Heart left ventricle (tissue), 16 donors: ENCODE results near the gene KCNQ1. TPM values are rescaled to one million over a fixed set of nuclear protein-coding genes. Genes with fewer than 3 reads are reported as not detected.

ENCODE experiments used
- ATAC-seq, 4 donors: fragments of 200-7000 bp; cut with Tn5 transposase; one replicate each; pipeline ENCODE4 v1.9.1; 2020 to 2022; ENCODE audit warnings: moderate library complexity in 4 of 4, mild to moderate bottlenecking in 3 of 4, moderate number of reproducible peaks in 1 of 4
- DNase-seq, 5 donors: peaks; one replicate each; pipeline ENCODE4 v3.0.0-alpha.2; 2020
- H3K27ac ChIP-seq, 12 donors: fragments of 200-600 bp; sonication (generic) in 4 of 12; one replicate each; pipeline versions ENCODE4 v1.5.0 to v1.8.0; 2016 to 2022; ENCODE audit warnings: mild to moderate bottlenecking in 2 of 12
- H3K27me3 ChIP-seq, 9 donors: fragments of 200-600 bp; sonication (generic) in 2 of 9; one replicate each; pipeline versions ENCODE4 v1.5.1 to v1.8.0; 2016 to 2022; ENCODE audit warnings: mild to moderate bottlenecking in 3 of 9
- H3K36me3 ChIP-seq, 9 donors: fragments of 200-600 bp; sonication (generic) in 2 of 9; one replicate each; pipeline versions ENCODE4 v1.5.0 to v1.8.0; 2018 to 2022; ENCODE audit warnings: mild to moderate bottlenecking in 2 of 9
- H3K4me1 ChIP-seq, 12 donors: fragments of 200-600 bp; sonication (generic) in 4 of 12; one replicate each; pipeline versions ENCODE4 v1.5.0 to v1.8.0; 2016 to 2022; ENCODE audit warnings: mild to moderate bottlenecking in 3 of 12
- H3K4me3 ChIP-seq, 12 donors: fragments of 200-600 bp; sonication (generic) in 4 of 12; one replicate each; pipeline versions ENCODE4 v1.5.0 to v1.8.0; 2017 to 2022; ENCODE audit warnings: mild to moderate bottlenecking in 9 of 12, moderate library complexity in 4 of 12
- H3K9me3 ChIP-seq, 12 donors: fragments of 200-600 bp; sonication (generic) in 4 of 12; one replicate each; pipeline versions ENCODE4 v1.5.0 to v1.8.0; 2016 to 2022; ENCODE audit warnings: mild to moderate bottlenecking in 1 of 12
- POLR2A ChIP-seq, 2 donors: fragments of 450-650 bp; IDR thresholded peaks; one replicate each; pipeline ENCODE4 v1.6.1; 2017; ENCODE audit warnings: antibody characterized with exemption in 2 of 2, mild to moderate bottlenecking in 2 of 2, moderate library complexity in 2 of 2
- WGBS, 4 donors: extraction: QIAGEN DNeasy Blood & Tissue Kit in 2 of 4; methylation state at CpG; one replicate each; pipeline versions ENCODE4 v1.1.5 to v1.1.7; 2013 to 2018; 5-methylcytosine and 5-hydroxymethylcytosine counted together
- intact Hi-C, 10 donors: fragments of 100-400 bp; cut with DNase I; formaldehyde crosslinking; loops; one replicate each; pipeline versions ENCODE4 v1.11.1 to v1.14.2; 2022
- polyA plus RNA-seq, 2 donors: library from polyadenylated mRNA; stranded (reverse); fragments of 200-250 nt; gene quantifications; one replicate each; pipeline ENCODE4 v1.2.3, GENCODE V29; 2013
- total RNA-seq, 9 donors: library from RNA; depleted of rRNA in 2 of 9; stranded (reverse); fragments of >200 nt in 2 of 9; fragmentation: NEBNext Ultra II Directional in 3 of 9; extraction: Animal tissue kit (Norgen Biotek cat#: 25700) in 3 of 9; gene quantifications; one replicate each; pipeline versions ENCODE4 v1.1.0 to v1.2.4, GENCODE V29; 2016 to 2023
- TF ChIP-seq, protein P1 (sequence below), 12 donors: fragments of 200-600 bp; sonication (generic) in 4 of 12; IDR thresholded peaks; one replicate each; pipeline versions ENCODE4 v1.5.0 to v1.8.0; 2018 to 2022; ENCODE audit warnings: antibody characterized with exemption in 12 of 12, mild to moderate bottlenecking in 5 of 12
- donor health status: ischemic (EF 13 %, LVEDD 7.1; RV severe dilation, severe dysfunction).
- donor health status: healthy with polysubstance abuse.
- donor health status: DM: no; HTN: yes; CAD: no.
- donor health status: DM: no; HTN: no; CAD: no.
- donor health status: ischemic (EF 25% LVEDD 6.9; RV normal size, moderate dysfunction).
- donor health status: ischemic (EF 25% LVEDD 5.7; RV mildly dilated, moderate dysfunction).
- donor health status: healthy.
- donor health status: DM: yes; HTN: yes; CAD: no.
- donor health status: ischemic (EF 35%, LVEDD 5.7; RV mildly dilated, moderate dysfunction).
- donor health status: nonischemic (EF 11% LVEDD 7.7; RV severe dilation, severe dysfunction).
- donor health status: DM: yes; HTN: yes; CAD: no.
- donor health status: PGD.
- donor health status: ischemic (EF 29% LVEDD 5.4; RV normal size, mild dysfunction).
- donor health status: nonischemic (EF 23%, LVEDD 6.1; RV moderate dilation, normal function).

KCNQ1 gene
- total and polyA plus RNA-seq, 11 donors: 18.6 to 42.4 (median 31.4) TPM

DNA sequence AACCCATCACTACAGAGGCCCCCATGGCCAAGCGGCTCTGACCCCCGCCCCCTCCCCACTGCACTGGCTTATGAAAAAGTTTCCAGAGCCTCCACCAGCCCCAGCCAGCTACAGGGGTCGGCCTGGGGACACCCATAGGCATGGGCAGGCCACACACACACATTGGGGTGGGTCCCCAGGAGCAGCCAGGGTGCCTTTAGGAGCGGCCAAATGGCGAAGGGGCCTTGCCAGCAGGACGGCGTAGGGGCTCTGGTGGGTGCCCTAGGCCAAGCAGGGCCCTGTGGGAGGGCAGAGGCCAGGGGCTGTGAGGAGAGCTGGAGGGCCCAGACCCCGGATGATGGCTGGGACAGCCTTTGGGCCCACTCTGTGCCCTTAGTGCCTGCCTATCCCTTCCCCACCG, 34.2 kb upstream of the KCNQ1 start:
- ATAC-seq (no peak), DNase-seq (no peak)
- Histone ChIP-seq H3K9me3 (no peaks in the 10 kb centered on the region), H3K4me1 (no peaks in the 10 kb centered on the region), H3K4me3 (no peak overlapping the region), H3K27me3 (no peaks in the 10 kb centered on the region), H3K27ac (no peak overlapping the region), H3K36me3 (no peaks in the 10 kb centered on the region)
- intact Hi-C loops: no loop called here
- no peak for TF ChIP-seq POLR2A (IDR thresholded peaks at IDR 0.05)
- TF ChIP-seq, protein P1, sequence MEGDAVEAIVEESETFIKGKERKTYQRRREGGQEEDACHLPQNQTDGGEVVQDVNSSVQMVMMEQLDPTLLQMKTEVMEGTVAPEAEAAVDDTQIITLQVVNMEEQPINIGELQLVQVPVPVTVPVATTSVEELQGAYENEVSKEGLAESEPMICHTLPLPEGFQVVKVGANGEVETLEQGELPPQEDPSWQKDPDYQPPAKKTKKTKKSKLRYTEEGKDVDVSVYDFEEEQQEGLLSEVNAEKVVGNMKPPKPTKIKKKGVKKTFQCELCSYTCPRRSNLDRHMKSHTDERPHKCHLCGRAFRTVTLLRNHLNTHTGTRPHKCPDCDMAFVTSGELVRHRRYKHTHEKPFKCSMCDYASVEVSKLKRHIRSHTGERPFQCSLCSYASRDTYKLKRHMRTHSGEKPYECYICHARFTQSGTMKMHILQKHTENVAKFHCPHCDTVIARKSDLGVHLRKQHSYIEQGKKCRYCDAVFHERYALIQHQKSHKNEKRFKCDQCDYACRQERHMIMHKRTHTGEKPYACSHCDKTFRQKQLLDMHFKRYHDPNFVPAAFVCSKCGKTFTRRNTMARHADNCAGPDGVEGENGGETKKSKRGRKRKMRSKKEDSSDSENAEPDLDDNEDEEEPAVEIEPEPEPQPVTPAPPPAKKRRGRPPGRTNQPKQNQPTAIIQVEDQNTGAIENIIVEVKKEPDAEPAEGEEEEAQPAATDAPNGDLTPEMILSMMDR (IDR thresholded peaks at IDR 0.05): no peak
- WGBS, 4 donors: 77 to 92% (median 87%) methylated on average over 7 to 9 of the region's 9 CpGs

DNA sequence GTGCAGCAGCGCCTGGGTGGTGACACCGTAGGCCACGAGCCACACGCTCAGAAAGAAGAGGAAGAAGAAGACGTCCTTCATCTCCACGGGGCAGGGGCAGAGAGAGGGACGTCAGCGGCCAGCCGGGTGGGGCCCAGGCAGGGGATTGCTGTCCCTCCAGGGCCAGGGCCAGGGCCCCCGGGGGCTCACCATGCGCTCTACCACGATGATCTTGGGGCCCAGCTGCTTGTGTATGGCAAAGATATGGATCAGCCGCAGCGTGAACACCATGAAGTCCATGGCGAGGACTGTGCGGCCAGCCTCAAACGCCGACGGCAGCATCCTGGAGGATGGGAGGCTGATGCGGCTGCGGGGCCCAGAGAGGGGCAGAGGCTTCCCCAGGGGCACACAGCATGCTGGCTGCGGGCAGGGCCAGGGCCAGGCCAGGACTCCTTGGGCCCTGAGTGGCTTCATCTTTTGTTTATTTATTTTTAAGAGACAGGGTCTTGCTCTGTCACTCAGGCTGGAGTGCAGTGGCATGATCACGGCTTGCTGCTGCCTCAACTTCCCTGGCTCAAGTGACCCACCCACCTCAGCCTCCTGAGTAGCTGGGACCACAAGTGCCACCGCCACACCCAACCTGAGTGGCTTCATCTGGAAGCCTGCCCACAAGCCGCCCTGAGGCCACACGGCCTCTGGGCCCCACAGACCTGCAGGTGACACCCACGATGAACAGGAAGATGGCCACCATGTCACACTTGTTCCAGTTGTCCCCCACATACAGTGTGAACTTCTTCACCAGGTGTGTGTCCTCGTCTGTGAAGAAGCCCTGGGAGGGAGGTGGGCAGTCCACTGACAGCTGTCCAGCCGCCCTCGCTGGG, 33.1 kb upstream of the KCNQ1 start:
- TF ChIP-seq, protein P1 (IDR thresholded peaks at IDR 0.05): no peak
- no peak for TF ChIP-seq POLR2A (IDR thresholded peaks at IDR 0.05)
- intact Hi-C loops: no loop called here
- Histone ChIP-seq H3K36me3 (no peaks in the 10 kb centered on the region), H3K27ac (no peak overlapping the region), H3K4me1 (no peaks in the 10 kb centered on the region), H3K9me3 (no peaks in the 10 kb centered on the region), H3K27me3 (no peaks in the 10 kb centered on the region), H3K4me3 (no peak overlapping the region)
- 83 to 89% (median 85%) methylated on average over 26 to 30 of the region's 30 CpGs for WGBS, 4 donors
- no peak for ATAC-seq
- DNase-seq: no peak

DNA sequence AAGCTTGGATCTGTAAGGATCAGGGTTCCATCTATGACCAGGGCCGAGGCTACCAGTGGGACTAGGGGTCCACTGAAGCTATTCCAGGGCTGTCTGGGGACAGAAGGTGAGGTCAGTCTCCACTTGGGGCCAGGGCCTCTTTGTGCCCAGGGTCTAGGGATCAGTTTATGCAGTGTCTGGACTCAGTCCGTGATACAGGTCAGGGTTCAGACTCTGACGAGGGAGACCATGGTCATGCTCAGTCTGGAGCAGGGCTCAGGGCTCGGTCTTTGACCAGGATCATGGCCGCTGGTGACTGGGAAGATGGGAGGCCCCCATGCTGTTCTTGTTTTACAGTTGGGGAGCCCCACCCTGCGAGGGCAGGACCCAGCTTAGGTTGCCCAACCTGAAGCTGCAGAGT, 32.5 kb upstream of the KCNQ1 start:
- Histone ChIP-seq H3K4me1 (no peaks in the 10 kb centered on the region), H3K9me3 (no peaks in the 10 kb centered on the region), H3K27ac (no peak overlapping the region), H3K4me3 (no peak overlapping the region), H3K27me3 (no peaks in the 10 kb centered on the region), H3K36me3 (no peaks in the 10 kb centered on the region)
- ATAC-seq (no peak), DNase-seq (no peak)
- WGBS, 4 donors: 89 to 93% (median 91%) methylated on average over 2 to 6 of the region's 6 CpGs
- intact Hi-C loops: no loop called here
- TF ChIP-seq POLR2A (IDR thresholded peaks at IDR 0.05): no peak
- TF ChIP-seq, protein P1 (IDR thresholded peaks at IDR 0.05): no peak

DNA sequence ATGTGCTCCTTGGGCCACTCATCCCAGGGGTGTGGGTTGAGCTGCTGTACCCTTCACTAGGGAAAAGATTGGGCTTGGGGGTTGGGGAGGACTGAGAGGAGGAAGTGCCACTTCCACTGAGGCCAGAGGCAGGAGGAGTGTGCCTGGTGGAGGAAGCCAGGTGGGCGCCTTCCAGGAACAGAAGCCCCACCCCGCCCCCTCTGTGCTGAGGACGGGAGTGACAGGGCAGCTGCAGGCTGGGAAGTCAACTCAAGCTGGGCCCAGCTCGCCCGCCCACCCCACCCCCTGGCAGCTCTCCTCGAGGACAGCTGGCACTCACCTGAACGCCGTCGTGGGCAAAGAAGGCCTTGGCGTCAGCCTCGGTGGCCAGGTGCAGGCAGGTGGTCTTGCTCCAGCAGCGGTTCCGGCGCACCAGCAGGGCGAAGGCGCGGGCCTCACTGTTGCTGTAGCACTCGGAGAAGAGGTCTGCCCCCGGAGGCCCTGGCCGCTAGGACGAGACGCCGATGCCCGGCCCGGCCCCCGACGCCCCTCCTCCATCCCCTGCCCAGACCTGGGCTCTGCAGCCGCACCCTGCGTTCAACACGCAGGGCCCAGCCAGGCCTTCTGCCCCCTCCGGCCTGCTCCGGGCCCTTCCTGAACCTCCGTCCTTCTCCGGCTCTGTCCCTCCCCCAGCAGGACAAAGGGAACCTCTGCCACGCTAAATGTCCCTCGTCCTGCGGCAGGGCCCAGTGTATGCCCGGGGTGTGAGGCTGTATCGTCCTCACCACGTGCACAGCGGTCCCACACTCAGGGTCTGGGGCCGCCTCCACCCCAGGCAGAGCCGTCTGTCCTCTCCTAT, 30.8 kb upstream of the KCNQ1 start:
- no peak overlapping the region for H3K4me3 ChIP-seq
- ATAC-seq (no peak), DNase-seq (no peak)
- H3K27ac ChIP-seq: no peak overlapping the region
- 86 to 90% (median 89%) methylated on average over 28 to 43 of the region's 43 CpGs for WGBS, 4 donors
- no peaks in the 10 kb centered on the region for H3K36me3 ChIP-seq
- intact Hi-C loops: no loop called here
- no peaks in the 10 kb centered on the region for H3K27me3 ChIP-seq
- no peaks in the 10 kb centered on the region for H3K9me3 ChIP-seq
- TF ChIP-seq, protein P1 (IDR thresholded peaks at IDR 0.05): no peak
- no peak for TF ChIP-seq POLR2A (IDR thresholded peaks at IDR 0.05)
- H3K4me1 ChIP-seq: no peaks in the 10 kb centered on the region
